Progenitor cell of endocrine pancreas (in vitro differentiated cells): Measurements from ENCODE around the gene ARL11. TPM values are rescaled to one million over a fixed set of nuclear protein-coding genes. Genes with fewer than 3 reads are reported as not detected.
"Not testable (repeated sequence)": the region's sequence is repeated elsewhere in the genome, so short reads cannot be mapped to it uniquely, and the experiment has no call there.

Source experiments
- DNase-seq: peaks from one replicate; pipeline ENCODE4 v3.0.0; 2021; ENCODE audit warnings: low spot score; ENCODE audit not compliant: unreplicated experiment
- H3K27ac Mint-ChIP-seq: 2 replicates; pipeline ENCODE4 v1.8.0; 2021; ENCODE audit warnings: mild to moderate bottlenecking, moderate library complexity, mixed read lengths
- H3K27me3 Mint-ChIP-seq: 2 replicates; pipeline ENCODE4 v1.8.0; 2021; ENCODE audit warnings: mixed read lengths
- H3K36me3 Mint-ChIP-seq: 2 replicates; pipeline ENCODE4 v1.8.0; 2022; ENCODE audit warnings: mixed read lengths; ENCODE audit not compliant: insufficient read depth
- H3K4me1 Mint-ChIP-seq: 2 replicates; pipeline ENCODE4 v1.8.0; 2021; ENCODE audit warnings: low read depth, mixed read lengths
- H3K4me3 Mint-ChIP-seq: 2 replicates; pipeline ENCODE4 v1.8.0; 2021; ENCODE audit warnings: low read depth, mild to moderate bottlenecking, moderate library complexity, mixed read lengths
- H3K9me3 Mint-ChIP-seq: 2 replicates; pipeline ENCODE4 v1.8.0; 2021; ENCODE audit warnings: low read depth, mixed read lengths
- CTCF ChIP-seq: fragments of 200-600 bp; sonication (generic); IDR thresholded peaks from one replicate; pipeline ENCODE4 v1.5.0; 2021; ENCODE audit warnings: antibody characterized with exemption, mild to moderate bottlenecking; ENCODE audit not compliant: unreplicated experiment
- total RNA-seq: library from RNA; stranded (reverse); gene quantifications from 2 replicates; pipeline ENCODE4 v1.2.1, GENCODE V29; 2021

Gene ARL11
- total RNA-seq, 1 donor from 2014 or later = 0.10 TPM

DNA sequence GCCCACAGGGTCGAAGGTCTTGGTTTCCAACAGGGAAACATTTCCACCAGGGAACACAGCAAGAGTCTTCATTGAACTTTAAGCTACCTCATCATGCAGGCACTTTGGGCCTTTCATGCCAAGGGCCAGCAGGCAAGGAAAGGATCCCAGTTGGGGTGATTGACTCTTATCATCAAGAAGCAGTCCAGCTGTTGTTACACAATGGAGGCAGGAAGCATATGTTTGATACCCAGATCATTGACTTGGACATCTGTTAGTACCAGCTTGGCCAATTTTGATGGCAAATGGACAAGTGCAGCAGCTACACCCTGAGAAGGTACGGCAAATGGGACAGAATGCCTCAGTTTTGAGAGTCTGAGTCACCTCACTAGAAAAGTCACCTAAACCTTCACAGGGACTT lies 32.1 kb upstream of the ARL11 start:
- no peak overlapping the region for H3K4me3 Mint-ChIP-seq

GRCh38 chr13:49597043-49597641 lies 31.2 kb upstream of the ARL11 start:
- no peak for DNase-seq
- H3K27ac Mint-ChIP-seq = peak overlapping the region; percentile 15
- no peaks in the 10 kb centered on the region for H3K27me3 Mint-ChIP-seq
- TF ChIP-seq CTCF = no peak
- no peaks in the 10 kb centered on the region for H3K9me3 Mint-ChIP-seq
- H3K36me3 Mint-ChIP-seq = no peaks in the 10 kb centered on the region
- H3K4me1 Mint-ChIP-seq = no peaks in the 10 kb centered on the region
- H3K4me3 Mint-ChIP-seq = no peak overlapping the region

More for the DNA sequence above, 32.1 kb upstream of the ARL11 start:
- no peak for TF ChIP-seq CTCF
- DNase-seq = no peak
- H3K27me3 Mint-ChIP-seq = no peaks in the 10 kb centered on the region
- H3K27ac Mint-ChIP-seq = no peak overlapping the region
- H3K9me3 Mint-ChIP-seq = no peaks in the 10 kb centered on the region
- no peaks in the 10 kb centered on the region for H3K36me3 Mint-ChIP-seq
- H3K4me1 Mint-ChIP-seq = no peaks in the 10 kb centered on the region

DNA sequence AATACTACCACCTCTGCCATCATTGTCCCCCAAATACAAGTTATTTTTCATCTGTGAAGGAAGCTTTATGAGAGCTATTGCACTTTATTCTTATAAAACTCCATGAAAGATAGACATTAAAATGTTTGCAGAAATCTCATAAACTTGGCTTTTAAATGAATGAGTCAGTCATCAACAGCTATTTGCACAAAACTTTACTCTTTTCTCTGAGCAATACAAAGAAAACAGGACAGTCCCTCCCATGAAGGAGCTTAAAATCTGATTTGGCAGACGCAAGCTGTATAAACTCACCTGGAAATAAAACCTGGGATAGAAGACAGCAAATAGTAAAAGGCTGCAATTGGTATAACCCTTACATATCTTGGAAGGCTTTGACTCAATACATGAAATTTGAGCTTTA lies 26.3 kb upstream of the ARL11 start:
- Mint-ChIP-seq H3K9me3 (no peaks in the 10 kb centered on the region), H3K4me3 (no peak overlapping the region), H3K4me1 (peaks cover 2% of the 10 kb centered on the region), H3K36me3 (no peaks in the 10 kb centered on the region), H3K27ac (no peak overlapping the region), H3K27me3 (no peaks in the 10 kb centered on the region)
- DNase-seq = no peak
- TF ChIP-seq CTCF = no peak

DNA sequence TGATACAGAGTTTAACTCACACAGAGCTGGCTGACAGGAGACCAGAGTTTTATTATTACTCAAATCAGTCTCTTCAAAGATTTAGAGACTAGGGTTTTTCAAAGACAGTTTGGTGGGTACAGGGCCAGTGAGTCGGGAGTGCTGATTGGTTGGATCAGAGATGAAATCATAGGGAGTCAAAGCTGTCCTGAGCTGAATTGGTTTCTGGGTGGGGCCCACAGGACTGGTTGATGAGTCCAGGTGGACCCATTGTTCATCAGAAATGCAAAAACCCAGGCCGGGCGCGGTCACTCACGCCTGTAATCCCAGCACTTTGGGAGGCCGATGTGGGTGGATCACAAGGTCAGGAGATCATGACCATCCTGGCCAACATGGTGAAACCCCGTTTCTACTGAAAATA lies 25.7 kb upstream of the ARL11 start:
- DNase-seq, H3K9me3 Mint-ChIP-seq, H3K27me3 Mint-ChIP-seq, H3K4me1 Mint-ChIP-seq, H3K4me3 Mint-ChIP-seq, H3K36me3 Mint-ChIP-seq, H3K27ac Mint-ChIP-seq: not testable (repeated sequence)

- no peak overlapping the region for H3K4me3 Mint-ChIP-seq
- H3K27me3 Mint-ChIP-seq = no peaks in the 10 kb centered on the region
- TF ChIP-seq CTCF = no peak
- no peaks in the 10 kb centered on the region for H3K36me3 Mint-ChIP-seq
- peaks cover 2% of the 10 kb centered on the region for H3K4me1 Mint-ChIP-seq
- no peaks in the 10 kb centered on the region for H3K9me3 Mint-ChIP-seq
- no peak overlapping the region for H3K27ac Mint-ChIP-seq
- DNase-seq = no peak
Observed at GRCh38 chr13:49604570-49604969, 23.7 kb upstream of the ARL11 start.
